HFFc6 (cell line): Measurements from ENCODE around the gene MALT1. TPM values are rescaled to one million over a fixed set of nuclear protein-coding genes. Genes with fewer than 3 reads are reported as not detected.

Experiments used
- DNase-seq: peaks from one replicate; pipeline ENCODE4 v3.0.0-alpha.2; 2018
- H3K27ac Mint-ChIP-seq: 2 replicates; pipeline ENCODE4 v1.8.0; 2020; ENCODE audit warnings: mild to moderate bottlenecking, mixed read lengths
- H3K27me3 Mint-ChIP-seq: 2 replicates; pipeline ENCODE4 v1.8.0; 2021; ENCODE audit warnings: mild to moderate bottlenecking, moderate library complexity, mixed read lengths; ENCODE audit not compliant: insufficient read depth
- H3K36me3 Mint-ChIP-seq: 2 replicates; pipeline ENCODE4 v1.8.0; 2021; ENCODE audit warnings: low read depth, mixed read lengths
- H3K4me1 Mint-ChIP-seq: 2 replicates; pipeline ENCODE4 v1.8.0; 2020; ENCODE audit warnings: low read depth, mixed read lengths
- H3K4me3 Mint-ChIP-seq: 2 replicates; pipeline ENCODE4 v1.8.0; 2020; ENCODE audit warnings: mild to moderate bottlenecking, moderate library complexity, mixed read lengths
- H3K9me3 Mint-ChIP-seq: 2 replicates; pipeline ENCODE4 v1.8.0; 2020; ENCODE audit warnings: mild to moderate bottlenecking, mixed read lengths
- CTCF ChIP-seq: fragments of 200-600 bp; sonication (generic); IDR thresholded peaks from 2 replicates; pipeline ENCODE4 v1.5.0; 2021; ENCODE audit warnings: antibody characterized with exemption, mild to moderate bottlenecking
- total RNA-seq, 6 experiments: library from RNA; stranded (reverse); fragmentation: NEBNext Ultra II Directional; extraction: Animal tissue kit (Norgen Biotek cat#: 25700); gene quantifications; 2 replicates in 1 of 6; 3 replicates in 5 of 6; pipeline ENCODE4 v1.2.3, GENCODE V29; 2021

The MALT1 gene
- total RNA-seq, 6 experiments from 2014 or later = 19.9 to 25.6 (median 22.4) TPM

- no peaks in the 10 kb centered on the region for H3K9me3 Mint-ChIP-seq
- H3K4me1 Mint-ChIP-seq = no peaks in the 10 kb centered on the region
- H3K27ac Mint-ChIP-seq = no peak overlapping the region
- no peak for DNase-seq
- no peaks in the 10 kb centered on the region for H3K27me3 Mint-ChIP-seq
- peaks cover 37% of the 10 kb centered on the region for H3K36me3 Mint-ChIP-seq
- H3K4me3 Mint-ChIP-seq = no peak overlapping the region
- TF ChIP-seq CTCF = no peak
These were observed 23.6 kb downstream of the MALT1 start for GRCh38 chr18:58694720-58695468.

- DNase-seq = no peak
- Mint-ChIP-seq H3K4me3 (no peak overlapping the region), H3K27ac (no peak overlapping the region), H3K27me3 (no peaks in the 10 kb centered on the region), H3K4me1 (no peaks in the 10 kb centered on the region), H3K36me3 (peaks cover 28% of the 10 kb centered on the region), H3K9me3 (no peaks in the 10 kb centered on the region)
- TF ChIP-seq CTCF = no peak
These were observed 24.5 kb downstream of the MALT1 start for GRCh38 chr18:58695772-58696171.

GRCh38 chr18:58697146-58697545 is 25.9 kb downstream of the MALT1 start:
- no peaks in the 10 kb centered on the region for H3K4me1 Mint-ChIP-seq
- H3K4me3 Mint-ChIP-seq = no peak overlapping the region
- no peak for DNase-seq
- H3K36me3 Mint-ChIP-seq = peaks cover 38% of the 10 kb centered on the region
- TF ChIP-seq CTCF = no peak
- no peak overlapping the region for H3K27ac Mint-ChIP-seq
- no peaks in the 10 kb centered on the region; the same call in 1 of the 2 replicates for H3K27me3 Mint-ChIP-seq
- H3K9me3 Mint-ChIP-seq = no peaks in the 10 kb centered on the region

- Mint-ChIP-seq H3K27ac (no peak overlapping the region), H3K4me1 (no peaks in the 10 kb centered on the region), H3K9me3 (no peaks in the 10 kb centered on the region), H3K36me3 (peaks cover 48% of the 10 kb centered on the region), H3K27me3 (no peaks in the 10 kb centered on the region; the same call in 1 of the 2 replicates), H3K4me3 (no peak overlapping the region)
- no peak for TF ChIP-seq CTCF
- DNase-seq = no peak
These were observed 27.5 kb downstream of the MALT1 start for GRCh38 chr18:58698701-58699193.

- peaks cover 46% of the 10 kb centered on the region for H3K36me3 Mint-ChIP-seq
- TF ChIP-seq CTCF = no peak
- no peaks in the 10 kb centered on the region for H3K4me1 Mint-ChIP-seq
- no peaks in the 10 kb centered on the region for H3K9me3 Mint-ChIP-seq
- no peak overlapping the region for H3K27ac Mint-ChIP-seq
- no peaks in the 10 kb centered on the region; the same call in 1 of the 2 replicates for H3K27me3 Mint-ChIP-seq
- no peak for DNase-seq
- no peak overlapping the region for H3K4me3 Mint-ChIP-seq
These were observed 28.3 kb downstream of the MALT1 start for GRCh38 chr18:58699551-58699950.
